Stimulated activated CD8-positive, alpha-beta memory T cell treated with anti-CD3 and anti-CD28 coated beads, Interleukin-7, amount 100 ng/mL, for 4 hours (primary cell): ENCODE measurements around the gene ESPNL.

Experiments
- DNase-seq, 2 donors: peaks; one replicate each; pipeline ENCODE4 v3.0.0-alpha.2; 2020; ENCODE audit warnings: low read depth in 2 of 2

ESPNL gene

DNA sequence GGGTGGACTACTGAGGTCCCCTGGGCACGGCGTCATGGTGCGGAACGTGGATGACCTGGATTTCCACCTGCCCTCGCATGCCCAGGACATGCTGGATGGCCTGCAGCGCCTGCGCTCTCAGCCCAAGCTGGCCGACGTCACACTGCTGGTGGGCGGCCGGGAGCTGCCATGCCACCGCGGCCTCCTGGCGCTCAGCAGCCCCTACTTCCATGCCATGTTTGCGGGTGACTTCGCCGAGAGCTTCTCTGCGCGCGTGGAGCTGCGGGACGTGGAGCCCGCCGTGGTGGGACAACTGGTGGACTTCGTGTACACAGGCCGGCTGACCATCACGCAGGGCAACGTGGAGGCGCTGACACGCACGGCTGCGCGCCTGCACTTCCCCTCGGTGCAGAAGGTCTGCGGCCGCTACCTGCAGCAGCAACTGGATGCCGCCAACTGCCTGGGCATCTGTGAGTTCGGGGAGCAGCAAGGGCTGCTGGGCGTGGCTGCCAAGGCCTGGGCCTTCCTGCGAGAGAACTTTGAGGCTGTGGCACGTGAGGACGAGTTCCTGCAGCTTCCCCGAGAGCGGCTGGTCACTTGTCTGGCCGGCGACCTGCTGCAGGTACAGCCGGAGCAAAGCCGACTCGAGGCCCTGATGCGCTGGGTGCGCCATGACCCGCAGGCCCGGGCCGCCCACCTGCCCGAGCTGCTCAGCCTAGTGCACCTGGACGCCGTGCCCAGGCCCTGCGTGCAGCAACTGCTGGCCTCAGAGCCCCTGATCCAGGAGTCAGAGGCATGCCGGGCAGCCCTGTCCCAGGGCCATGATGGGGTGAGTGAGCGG, 40.8 kb downstream of the ESPNL start:
- no peak for DNase-seq

DNA sequence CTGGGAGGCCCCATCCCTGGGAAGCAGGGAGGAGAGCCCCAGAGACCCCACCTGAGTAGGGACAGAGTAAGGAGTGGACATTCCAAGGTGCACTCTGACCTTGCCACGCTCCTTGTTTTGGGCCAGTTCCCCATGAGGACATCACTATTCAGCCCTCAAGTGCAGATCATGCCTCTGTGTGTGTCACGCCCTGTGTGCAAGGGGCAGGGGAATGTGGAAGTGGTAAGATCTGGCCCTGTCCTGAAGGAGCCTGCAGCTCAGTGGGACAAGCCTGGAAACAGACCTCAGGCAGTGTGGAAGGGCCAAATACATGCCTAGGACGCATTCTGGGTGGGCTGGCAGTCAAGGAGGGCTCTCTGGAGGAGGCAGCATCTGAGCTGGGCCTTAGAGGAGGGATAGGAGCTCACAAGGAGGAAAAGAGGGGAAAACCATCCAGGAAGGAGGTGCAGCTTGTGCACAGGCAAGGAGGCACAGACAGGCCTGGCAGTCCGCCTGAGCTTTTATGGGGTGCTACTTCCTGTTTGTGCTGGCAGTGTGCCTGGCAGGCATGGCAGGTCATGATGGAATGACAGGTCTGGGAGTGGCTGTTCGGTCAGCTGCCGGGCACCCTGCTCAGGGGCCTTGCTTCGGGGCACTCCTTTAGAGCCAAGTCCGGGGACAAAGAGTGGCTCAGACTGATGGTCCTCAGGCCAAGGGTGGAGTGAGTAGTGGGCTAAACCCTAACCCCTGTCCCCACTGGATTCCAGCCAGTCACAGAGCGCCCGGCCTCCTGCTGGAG, 41.6 kb downstream of the ESPNL start:
- no peak for DNase-seq

DNA sequence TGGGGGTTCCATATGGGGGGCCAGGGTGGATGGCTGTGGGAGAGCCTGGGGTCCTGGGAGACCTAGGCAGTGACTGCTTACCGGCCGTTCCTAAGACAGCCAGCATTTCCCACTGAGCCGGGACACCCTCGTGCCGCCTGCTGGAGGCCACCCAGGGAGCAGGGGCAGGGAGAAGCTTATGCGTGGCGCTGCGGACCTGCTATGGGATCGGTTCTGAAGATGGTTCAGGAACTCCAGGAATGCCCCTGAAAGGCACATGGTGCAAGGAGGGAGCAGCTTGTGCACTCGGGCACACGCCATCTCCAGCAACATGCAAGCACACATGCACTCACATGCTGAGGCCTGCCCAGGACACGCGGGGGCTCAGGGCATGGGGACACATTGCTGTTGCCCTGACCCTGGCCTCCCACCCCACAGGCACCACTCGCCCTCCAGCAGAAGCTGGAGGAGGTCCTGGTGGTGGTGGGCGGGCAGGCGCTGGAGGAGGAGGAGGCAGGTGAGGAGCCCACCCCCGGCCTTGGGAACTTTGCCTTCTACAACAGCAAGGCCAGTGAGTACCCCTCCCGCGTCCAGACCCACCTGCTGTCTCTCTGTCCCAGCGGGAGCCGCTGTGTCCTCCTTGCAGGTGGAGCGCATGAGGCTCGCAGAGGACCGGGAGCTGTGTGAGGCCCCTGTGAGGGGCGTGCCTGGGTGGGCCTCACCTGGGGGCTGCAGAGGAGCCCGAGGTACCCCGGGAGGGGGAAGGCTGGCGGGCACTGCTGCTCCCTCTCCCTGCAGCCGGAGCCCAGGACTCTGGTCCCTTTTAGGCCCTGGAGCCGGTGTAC, 42.5 kb downstream of the ESPNL start:
- no peak for DNase-seq

DNA sequence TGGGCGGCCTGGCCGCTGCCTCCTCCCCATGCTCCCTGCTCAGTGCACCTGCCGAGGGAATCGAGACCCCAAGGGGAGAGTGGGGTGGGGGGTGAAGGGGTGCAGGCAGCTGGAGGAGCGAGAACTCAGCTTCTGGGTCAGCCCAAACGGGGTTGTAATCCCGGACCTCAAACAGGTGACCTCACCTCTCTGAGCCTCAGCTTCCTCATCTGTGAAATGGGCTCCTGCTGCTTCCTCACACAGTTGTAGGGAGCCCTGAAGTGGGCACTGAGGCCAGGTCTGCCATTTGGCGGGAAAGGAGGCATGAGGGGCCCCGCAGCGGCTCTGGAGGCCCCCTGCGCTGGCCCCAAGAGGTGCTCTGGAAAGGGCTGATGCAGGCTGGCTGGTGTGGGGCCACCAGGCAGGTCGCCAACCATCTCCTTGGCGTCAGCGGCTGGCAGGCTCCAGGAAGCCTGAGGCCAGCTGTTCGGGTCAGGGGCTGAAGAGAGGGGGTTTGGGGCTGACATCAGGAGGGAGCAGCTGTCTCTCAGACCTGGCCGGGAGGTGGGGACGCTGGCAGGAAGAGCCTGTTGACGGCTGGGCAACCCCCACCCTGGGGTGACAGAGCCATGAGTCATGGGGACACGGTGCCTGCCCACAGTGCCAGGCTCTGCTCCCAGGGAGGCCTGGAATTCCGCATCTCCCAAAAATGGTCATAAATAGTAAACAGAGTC, 43.3 kb downstream of the ESPNL start:
- DNase-seq = no peak

DNA sequence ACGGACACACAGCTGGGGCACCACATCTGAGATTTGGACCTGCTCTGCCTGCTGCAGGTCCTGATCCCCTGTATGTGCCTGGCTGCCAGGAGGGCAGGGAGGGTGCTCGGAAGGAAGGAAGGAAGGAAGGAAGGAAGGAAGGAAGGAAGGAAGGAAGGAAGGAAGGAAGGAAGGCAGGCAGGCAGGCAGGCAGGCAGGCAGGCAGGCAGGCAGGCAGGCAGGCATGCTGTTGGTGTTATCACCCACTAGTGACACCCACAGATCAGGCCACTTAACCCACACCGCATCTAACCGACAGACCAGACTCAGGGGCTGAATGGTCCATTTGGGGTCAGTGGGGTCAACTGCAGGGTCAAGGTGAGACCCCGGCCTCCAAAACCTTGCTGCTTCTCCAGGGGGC, 44.1 kb downstream of the ESPNL start:
- no peak for DNase-seq

DNA sequence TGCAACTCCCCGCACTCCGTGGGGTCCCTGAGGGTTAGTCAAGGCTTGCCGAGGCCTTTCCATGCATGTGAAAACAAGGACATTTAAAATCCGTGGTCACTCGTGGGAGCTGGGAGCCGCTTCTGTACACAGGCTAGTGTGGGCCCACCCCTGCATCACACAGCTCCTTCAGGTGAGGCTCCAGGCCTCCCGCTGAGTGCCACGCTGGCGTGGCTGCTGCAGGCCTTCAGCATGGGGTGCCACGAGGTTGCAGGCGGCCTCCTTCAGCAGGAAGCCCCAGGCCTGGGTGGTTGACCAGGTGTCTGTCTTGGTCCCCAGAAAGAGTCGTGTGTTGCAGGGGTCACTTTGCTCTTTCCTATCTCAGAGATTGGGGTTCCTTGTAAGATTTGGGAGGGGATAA, 44.9 kb downstream of the ESPNL start:
- no peak for DNase-seq

DNA sequence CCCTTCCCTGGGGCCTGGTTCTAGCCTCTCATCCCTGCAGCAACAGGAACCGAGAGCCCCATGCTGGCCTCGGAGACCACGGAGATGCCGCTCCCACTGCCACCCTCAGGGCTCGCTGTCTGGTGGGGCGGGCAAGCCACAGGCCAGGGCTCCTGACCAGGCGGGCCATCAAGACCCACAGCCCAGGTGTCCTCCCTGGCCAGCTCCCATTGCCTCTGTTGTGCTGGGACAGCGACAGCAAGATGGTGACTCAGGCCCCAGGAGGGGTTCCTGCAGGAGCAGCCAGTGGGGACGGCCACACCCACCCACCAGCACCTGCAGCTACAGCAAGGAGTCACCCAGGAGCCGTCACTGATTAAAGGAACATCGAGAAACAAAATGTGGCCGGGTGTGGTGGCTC, 45.7 kb downstream of the ESPNL start:
- DNase-seq = no peak

DNA sequence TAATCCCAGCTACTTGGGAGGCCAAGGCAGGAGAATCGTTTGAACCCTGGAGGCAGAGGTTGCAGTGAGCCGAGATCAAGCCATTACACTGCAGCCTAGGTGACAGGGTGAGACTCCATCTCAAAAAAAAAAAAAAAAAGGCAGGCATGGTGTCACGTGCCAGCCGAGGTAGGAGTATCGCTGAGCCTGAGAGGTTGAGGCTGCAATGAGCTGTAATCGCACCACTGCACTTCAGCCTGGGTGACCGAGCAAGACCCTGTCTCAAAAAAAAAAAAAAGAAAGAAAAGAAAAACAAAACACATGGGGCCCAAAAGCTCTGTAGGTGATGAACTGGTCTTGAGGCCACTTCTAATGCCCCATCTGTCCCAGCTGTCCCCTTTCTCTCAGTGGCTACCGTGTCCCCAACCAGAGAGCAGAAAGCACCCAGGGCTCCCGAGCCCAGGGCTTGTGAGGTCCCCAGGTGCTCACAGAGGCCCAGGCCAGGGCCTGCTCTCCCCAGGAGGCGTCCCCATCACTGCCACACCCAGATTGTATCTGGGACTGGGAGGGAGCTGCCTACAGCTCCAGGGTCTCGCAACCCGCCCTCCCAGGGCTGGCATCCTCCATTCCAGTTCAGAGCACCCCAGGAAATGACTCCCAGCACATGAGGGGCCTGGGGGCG, 46.9 kb downstream of the ESPNL start:
- DNase-seq = no peak

DNA sequence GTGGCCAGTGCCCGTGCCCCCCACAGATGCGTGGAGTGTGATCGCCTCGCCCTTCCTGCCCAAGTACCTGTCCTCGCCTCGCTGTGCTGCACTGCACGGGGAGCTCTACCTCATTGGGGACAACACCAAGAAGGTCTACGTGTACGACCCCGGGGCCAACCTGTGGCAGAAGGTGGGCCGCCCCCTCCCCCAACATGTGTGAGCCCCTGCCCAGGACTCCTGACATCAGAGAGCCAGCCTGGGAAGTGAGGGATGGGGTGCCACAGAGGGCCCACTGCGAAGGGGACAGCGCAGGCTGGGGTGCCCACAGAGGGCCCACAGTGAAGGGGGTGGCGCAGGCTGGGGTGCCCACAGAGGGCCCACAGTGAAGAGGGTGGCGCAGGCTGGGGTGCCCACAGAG, 48.8 kb downstream of the ESPNL start:
- no peak for DNase-seq

DNA sequence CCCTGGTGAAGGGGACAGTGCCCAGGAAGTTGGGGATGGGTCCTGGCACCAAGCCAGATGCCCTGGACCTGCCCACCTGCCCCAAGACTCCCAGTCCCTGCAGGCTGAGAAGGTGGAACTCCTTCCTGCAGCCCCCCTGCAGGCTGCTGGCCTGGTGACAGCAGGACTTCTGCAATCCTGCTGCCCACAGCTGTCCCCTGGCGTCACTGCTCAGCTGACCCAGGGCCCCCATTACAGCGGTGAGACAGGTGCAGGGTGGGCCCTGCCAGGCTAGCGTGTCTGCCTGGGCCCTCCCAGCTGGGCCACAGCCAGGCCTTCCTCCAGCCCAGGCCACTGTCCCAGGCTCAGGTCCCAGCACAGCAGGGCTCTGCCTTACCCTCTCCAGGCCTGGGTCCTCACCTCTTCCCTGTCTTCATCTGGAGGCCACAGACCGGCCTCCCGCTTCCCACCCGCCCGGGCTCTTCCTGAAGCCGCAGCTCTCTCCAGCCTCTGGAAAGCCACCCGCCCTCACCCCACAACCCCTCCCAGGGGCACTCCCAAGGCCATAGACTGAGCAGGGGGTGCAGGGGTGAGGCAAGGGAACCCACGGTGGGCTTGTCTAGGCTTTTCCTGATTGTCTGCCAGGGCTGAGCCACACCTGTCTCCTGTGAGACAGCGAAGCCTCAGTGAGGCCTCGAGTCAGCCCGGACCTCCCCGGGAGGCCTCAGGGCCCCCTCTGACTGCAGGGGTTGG, 49.9 kb downstream of the ESPNL start:
- no peak for DNase-seq

DNA sequence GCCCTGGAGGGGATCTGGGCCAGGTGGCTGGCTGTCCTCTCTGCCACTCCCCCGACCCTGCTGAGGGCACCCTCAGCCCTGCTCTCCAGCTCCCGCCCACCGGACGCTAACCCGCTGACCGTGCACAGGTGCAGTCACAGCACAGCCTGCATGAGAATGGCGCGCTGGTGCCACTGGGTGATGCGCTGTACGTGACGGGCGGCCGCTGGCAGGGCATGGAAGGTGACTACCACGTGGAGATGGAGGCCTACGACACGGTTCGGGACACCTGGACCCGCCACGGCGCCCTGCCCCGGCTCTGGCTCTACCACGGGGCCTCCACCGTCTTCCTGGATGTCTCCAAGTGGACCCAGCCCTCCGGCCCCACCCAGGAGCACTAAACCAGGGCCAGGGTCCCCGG, 50.5 kb downstream of the ESPNL start:
- no peak for DNase-seq

DNA sequence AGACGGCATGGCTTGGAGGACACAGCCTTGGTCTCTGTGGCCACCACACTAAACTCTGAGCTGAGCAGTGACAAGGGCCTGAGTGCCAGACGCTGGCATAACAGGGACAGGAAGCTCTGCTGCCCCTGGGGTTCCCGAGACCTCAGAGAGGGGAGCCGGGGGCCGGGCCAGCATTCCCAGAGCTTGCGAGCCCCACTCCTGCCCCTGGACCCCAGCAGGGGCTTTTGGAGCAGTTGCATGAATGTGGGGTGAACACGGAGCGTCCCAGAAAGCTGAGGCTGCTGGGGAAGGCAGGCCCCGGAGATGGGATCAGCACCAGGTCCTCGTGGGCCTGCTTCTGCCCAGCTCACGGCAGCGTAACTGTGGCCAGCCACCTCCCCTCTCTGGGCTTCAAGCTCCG, 51.1 kb downstream of the ESPNL start:
- no peak for DNase-seq

DNA sequence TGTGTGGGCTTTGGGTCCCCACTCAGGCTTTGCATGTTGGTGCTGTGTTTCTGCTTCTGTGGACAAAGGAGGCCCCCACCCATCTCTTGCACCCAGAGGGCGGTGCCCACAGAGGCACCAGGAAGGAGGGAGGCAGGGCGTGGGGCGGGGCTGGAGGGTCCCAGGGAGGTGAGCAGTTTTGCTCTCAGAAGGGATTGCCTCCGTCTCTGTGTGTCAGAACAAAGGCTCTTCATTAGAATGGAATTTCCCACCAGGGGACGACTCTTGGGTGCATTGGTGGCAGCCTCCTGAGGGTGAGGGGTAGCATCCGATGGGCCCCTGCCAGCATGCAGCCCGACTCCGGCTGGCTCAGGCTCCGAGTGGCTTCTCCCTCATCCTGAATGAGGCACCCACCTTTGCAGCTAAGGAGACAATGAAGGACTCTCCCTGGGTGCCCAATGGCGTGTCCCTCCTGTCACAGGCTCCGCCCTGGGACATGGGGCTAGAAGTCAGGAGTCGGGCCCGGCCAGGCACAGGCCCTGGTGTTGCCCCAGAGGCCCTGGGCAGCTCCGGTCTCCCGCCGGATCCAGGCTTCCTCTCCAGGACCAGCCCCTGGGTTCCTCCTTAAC, 51.6 kb downstream of the ESPNL start:
- DNase-seq = no peak

DNA sequence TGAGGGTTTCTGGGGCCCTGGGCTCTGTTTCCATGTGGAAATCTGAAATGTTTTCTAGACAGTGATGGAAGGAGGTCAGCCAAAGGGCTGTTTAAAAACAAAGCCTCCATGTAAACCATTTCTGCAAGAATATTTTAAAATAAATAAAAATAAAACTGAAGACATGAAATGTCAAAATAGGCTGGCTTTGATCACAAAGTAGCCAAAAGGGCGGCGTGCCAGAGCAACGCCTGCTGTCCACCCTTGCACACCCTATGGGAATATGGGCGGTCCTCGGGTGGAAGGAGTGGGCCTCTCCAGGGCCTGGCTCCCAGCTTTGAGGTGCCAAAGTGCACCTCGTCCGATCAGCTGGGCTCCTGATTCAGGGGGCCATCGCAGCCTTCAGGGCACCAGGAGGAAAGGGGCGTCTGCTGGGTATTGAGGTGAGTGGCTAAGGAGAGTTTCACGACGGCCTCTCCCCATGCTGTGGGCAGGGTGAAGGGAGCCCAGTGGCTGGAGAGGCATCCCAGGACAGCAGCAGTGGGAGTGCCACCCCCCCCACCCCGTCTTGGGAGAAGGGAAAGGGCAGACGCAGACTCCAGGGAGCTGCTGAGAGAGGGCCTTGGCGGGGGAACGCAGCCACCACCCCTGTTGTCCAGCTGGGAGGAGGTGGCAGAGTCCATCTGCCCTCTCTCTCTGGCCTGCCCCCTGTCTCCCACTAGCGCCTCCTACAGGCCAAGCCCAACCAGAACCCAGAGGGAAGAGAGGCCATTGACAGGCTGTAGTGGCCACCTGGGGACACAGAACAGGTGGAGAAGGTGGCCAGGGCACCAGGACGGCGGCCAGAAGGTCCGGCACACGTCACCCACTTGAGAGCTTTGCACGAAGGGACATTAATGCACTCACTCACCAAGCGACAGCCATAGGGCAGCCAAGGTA, 52.9 kb downstream of the ESPNL start:
- no peak for DNase-seq

DNA sequence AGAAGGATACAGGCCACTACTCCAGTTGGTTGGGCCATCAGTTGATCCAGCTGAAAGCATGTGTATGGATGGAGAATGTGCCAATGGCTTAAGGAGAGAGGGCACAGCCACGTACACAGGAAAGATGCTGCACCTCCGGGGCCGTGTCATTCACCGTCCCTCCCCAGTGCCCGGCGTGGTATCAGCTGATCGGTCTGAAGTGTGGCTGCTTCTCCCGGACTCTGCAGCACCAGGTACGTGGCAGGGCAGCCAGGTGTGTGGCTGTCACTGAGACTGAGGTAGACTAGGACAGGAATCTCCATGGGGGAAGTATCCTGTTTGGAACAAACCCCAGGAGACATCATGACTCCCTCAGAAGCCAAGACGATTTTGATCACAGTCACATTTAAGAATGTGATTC, 54.4 kb downstream of the ESPNL start:
- no peak for DNase-seq

DNA sequence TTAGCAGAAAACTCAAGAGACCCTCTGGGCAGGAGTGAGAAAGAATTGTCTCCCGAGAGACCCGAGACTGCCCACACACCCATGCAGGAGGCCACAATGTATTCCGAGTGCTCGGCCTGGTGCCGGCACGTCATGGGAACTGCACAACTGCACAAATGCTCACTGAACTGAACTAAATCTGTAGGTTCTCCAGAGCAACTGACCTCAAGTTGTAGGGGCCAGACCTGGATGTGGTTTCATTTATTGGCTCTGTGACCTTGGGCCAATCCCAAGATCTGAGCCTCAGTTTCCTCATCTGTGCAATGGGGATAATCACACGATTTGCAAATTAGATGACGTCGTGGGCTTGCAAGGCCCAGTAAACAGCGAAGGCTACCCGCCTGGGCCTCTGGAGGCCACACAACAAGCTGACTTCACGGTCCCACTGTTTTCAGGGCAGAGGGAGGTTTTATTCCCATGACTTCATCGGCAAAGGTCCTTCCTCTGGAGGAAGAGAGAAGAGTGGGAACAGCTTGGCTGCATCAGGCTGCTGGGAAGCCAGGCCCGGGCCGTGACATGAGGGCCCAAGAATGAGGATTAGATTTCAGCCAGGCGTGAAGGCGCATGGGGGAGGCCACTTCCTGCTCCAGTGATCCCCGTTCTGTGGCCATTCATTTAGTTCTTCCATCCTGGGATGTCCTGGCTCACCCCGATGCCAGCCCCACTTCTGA, 55.1 kb downstream of the ESPNL start:
- DNase-seq = no peak

DNA sequence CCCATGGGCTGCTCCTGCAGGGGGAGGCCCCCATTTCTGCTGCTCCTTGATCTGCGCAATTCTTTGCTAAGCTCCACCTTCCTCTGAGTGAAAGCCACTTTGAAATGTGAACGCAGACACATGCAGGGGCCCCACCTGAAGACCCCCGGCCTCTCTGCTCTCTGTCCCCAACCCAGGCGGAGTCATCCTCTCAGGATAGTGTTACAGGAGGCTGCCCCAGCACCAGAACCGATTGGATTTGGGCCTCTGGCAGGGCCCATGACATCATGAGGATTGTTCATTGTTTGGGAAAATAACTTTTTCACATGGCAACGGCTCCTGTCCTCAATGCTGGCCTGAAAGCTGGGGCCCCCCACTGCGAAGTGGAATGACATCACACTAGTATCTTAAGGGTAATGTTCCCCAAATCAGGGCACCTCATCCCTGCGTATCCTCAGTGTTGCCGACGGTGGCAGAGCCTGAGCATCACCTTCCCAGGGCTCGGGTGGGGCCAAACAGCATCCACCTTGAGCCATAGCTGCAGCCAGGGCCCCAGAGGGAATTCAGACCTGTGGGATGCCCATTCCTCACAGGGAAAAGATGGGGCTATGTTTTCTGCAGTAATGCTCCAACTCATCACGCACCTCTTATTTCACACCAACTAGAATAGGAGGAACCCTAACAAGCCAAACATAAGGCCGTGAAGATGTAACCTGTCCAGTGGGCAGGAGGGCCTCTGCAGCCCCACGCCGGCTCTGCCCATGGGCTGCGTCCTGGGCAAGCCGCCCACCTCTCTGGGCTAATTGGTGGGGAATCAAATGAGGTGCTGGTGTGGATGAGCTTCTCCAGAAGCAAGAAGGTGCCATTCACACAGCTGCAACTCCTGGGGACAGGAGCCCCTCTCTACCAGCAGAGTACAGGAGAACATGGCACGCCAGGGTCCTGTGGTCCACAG, 55.9 kb downstream of the ESPNL start:
- no peak for DNase-seq
